ENCODE results near the gene CPN1. TPM values are rescaled to one million over a fixed set of nuclear protein-coding genes. Genes with fewer than 3 reads are reported as not detected.

The CPN1 gene
- total RNA-seq, 1 experiment from 2014 or later, result 0.12 TPM

GRCh38 chr10:100006243-100006886, 75.3 kb downstream of the CPN1 start (continued):
- TF ChIP-seq YY1 (IDR thresholded peaks at IDR 0.05; ENCODE audit: extremely low read depth, insufficient replicate concordance, low read depth, low read length), result no peak
- TF ChIP-seq FOSL1 (IDR thresholded peaks at IDR 0.05; ENCODE audit: low read depth), result no peak
- no peak for TF ChIP-seq RAD21 (IDR thresholded peaks at IDR 0.05; ENCODE audit: low read depth)

- peak overlapping the region; percentile 95 for H3K4me2 ChIP-seq (ENCODE audit: low read length)
- intact Hi-C loops (cut with micrococcal nuclease), result loop anchor here (5.0 kb wide), 1 partner anchor 148 kb away; no protein-coding TSS in a partner anchor
- ATAC-seq (no peak), DNase-seq (ENCODE audit: low read depth, low spot score) (no peak)
- peaks cover 93% of the 10 kb centered on the region for H3K79me2 ChIP-seq (ENCODE audit: insufficient read depth, low read length)
- POLR2A ChIA-PET, result interaction anchor here (0.6 to 1.7 kb wide), 4 partner anchors 9 to 97 kb away, joined by 3 to 10 read pairs (median 3); no protein-coding TSS in a partner anchor
- CTCF ChIA-PET, result interaction anchor here (0.7 to 6.5 kb wide), 8 partner anchors 14 to 159 kb away, joined by 3 to 26 read pairs (median 4); no protein-coding TSS in a partner anchor
- H2AFZ ChIP-seq (ENCODE audit: low read depth, low read length, poor library complexity, severe bottlenecking), result no peak overlapping the region
- peak overlapping the region; percentile 41 to 78 for H3K4me3 ChIP-seq (replicated peaks in 1 of 2; ENCODE audit: low read depth in 1 of 2, low read length in 2 of 2)
- BruUV-seq (replicated peaks), result no TSS peak
- no peaks in the 10 kb centered on the region for H3K27me3 ChIP-seq (ENCODE audit: insufficient read depth, low read length)
- H3K27ac ChIP-seq (ENCODE audit: low read depth, low read length), result peak overlapping the region; percentile 98
- H3K9ac ChIP-seq (ENCODE audit: low read length), result peak overlapping the region; percentile 84
- H3K9me2 ChIP-seq (ENCODE audit: insufficient read depth), result no peaks in the 10 kb centered on the region
- H3K36me3 ChIP-seq (ENCODE audit: control insufficient read depth in 1 of 2, insufficient read depth in 2 of 2, low read length in 2 of 2), result peaks cover 0 to 10% of the 10 kb centered on the region in 2 experiments; a peak in 1 of 4 replicates
- H3K9me3 ChIP-seq (ENCODE audit: control insufficient read depth in 1 of 2, insufficient read depth in 1 of 2, low read depth in 1 of 2, low read length in 2 of 2), result no peaks in the 10 kb centered on the region
- RAD21 ChIA-PET (ENCODE audit: low non-redundant PET in 1 of 2, low total read pairs in 2 of 2, uncharacterized antibody in 2 of 2, unreplicated experiment in 2 of 2), result interaction anchor here in 1 of 2 experiments (1.2 to 1.7 kb wide), 2 partner anchors 39 to 74 kb away, joined by 3 to 5 read pairs; no protein-coding TSS in a partner anchor
- peaks cover 62 to 83% of the 10 kb centered on the region in 2 experiments for H3K4me1 ChIP-seq (ENCODE audit: control insufficient read depth in 1 of 2, insufficient read depth in 2 of 2, low read length in 2 of 2)
- H4K20me1 ChIP-seq (ENCODE audit: insufficient read depth), result no peaks in the 10 kb centered on the region
- no peak for TF ChIP-seq EZH2phosphoT487 (IDR thresholded peaks at IDR 0.05; ENCODE audit: borderline replicate concordance)
- no peak for TF ChIP-seq REST (IDR thresholded peaks at IDR 0.05; ENCODE audit: low read depth)
- no peak for TF ChIP-seq JUND (IDR thresholded peaks at IDR 0.05)
- TF ChIP-seq ELF1 (IDR thresholded peaks at IDR 0.05; ENCODE audit: borderline replicate concordance, low read depth), result no peak
- TF ChIP-seq SRF (IDR thresholded peaks at IDR 0.05; ENCODE audit: low read depth), result no peak
- TF ChIP-seq YY1 (IDR thresholded peaks at IDR 0.05; ENCODE audit: extremely low read depth, insufficient replicate concordance, low read depth, low read length), result no peak
- no peak for TF ChIP-seq SP1 (IDR thresholded peaks at IDR 0.05; ENCODE audit: low read depth)
- TF ChIP-seq ZBTB33 (IDR thresholded peaks at IDR 0.05; ENCODE audit: extremely low read depth, insufficient replicate concordance, low read length), result no peak
- TF ChIP-seq MAX (IDR thresholded peaks at IDR 0.05), result no peak
- no peak for TF ChIP-seq CEBPB (IDR thresholded peaks at IDR 0.05; ENCODE audit: low read depth)
- TF ChIP-seq ZFX (IDR thresholded peaks at IDR 0.05), result no peak
- no peak for TF ChIP-seq ZNF274 (IDR thresholded peaks at IDR 0.05; ENCODE audit: low read depth, low read length)
- no peak for TF ChIP-seq RAD21 (IDR thresholded peaks at IDR 0.05; ENCODE audit: low read depth)
- no peak for TF ChIP-seq FOSL1 (IDR thresholded peaks at IDR 0.05; ENCODE audit: low read depth)
- TF ChIP-seq ATF3 (IDR thresholded peaks at IDR 0.05), result no peak
- no peak for TF ChIP-seq SIN3A (IDR thresholded peaks at IDR 0.05; ENCODE audit: low read depth)
Measured at GRCh38 chr10:100004805-100005510, 76.7 kb downstream of the CPN1 start.
